Measurements from ENCODE around the gene TMEM132D. TPM values are rescaled to one million over a fixed set of nuclear protein-coding genes. Genes with fewer than 3 reads are reported as not detected.

Gene TMEM132D
- total RNA-seq, 1 experiment from 2014 or later = not detected

- Histone ChIP-seq H3K9ac (ENCODE audit: low read length) (no peak overlapping the region), H3K9me2 (replicated peaks; ENCODE audit: insufficient read depth, low read length) (no peaks in the 10 kb centered on the region), H3K27ac (ENCODE audit: low read length) (no peak overlapping the region), H3K9me3 (ENCODE audit: low read length) (0 out of 2 replicates have a peak, but pooled peaks cover 4% of the 10 kb centered on the region), H4K20me1 (ENCODE audit: insufficient read depth, low read depth, low read length) (no peaks in the 10 kb centered on the region), H3K79me2 (ENCODE audit: low read length) (no peaks in the 10 kb centered on the region), H3K4me3 (ENCODE audit: low read length) (no peak overlapping the region), H3K27me3 (ENCODE audit: low read length) (no peaks in the 10 kb centered on the region), H3K36me3 (ENCODE audit: insufficient read depth, low read length) (no peaks in the 10 kb centered on the region), H3K4me2 (ENCODE audit: low read depth, low read length, poor library complexity, severe bottlenecking) (no peak overlapping the region), H3K4me1 (ENCODE audit: low read length) (no peaks in the 10 kb centered on the region), H2AFZ (ENCODE audit: low read length) (no peak overlapping the region)
- no peak for DNase-seq
Measured at GRCh38 chr12:129696405-129696804, 207.4 kb downstream of the TMEM132D start.

DNA sequence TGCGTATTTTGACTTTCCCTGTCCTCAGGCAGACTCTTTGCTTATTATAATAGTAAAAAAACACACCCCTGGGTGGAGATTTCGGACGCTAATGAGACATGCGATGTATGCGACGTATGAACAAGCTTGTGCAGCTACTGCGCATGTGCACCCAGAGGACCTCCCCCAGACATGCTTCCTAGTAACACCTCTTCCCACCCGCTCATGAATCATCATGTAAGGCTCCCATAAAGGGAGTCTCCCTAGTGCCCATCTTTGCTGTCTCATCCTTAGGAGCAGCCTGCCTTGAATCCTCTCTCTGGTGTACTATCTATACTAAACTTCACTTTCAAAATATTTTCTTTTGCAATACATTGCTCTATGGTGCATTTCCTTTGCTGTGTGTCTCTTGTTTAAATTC lies 210.1 kb downstream of the TMEM132D start:
- Histone ChIP-seq H3K9me3 (ENCODE audit: low read length) (0 out of 2 replicates have a peak, but pooled peaks cover 9% of the 10 kb centered on the region), H3K4me2 (ENCODE audit: low read depth, low read length, poor library complexity, severe bottlenecking) (no peak overlapping the region), H3K79me2 (ENCODE audit: low read length) (no peaks in the 10 kb centered on the region), H3K36me3 (ENCODE audit: insufficient read depth, low read length) (no peaks in the 10 kb centered on the region), H3K4me3 (ENCODE audit: low read length) (no peak overlapping the region), H2AFZ (ENCODE audit: low read length) (no peak overlapping the region), H3K4me1 (ENCODE audit: low read length) (no peaks in the 10 kb centered on the region), H3K9me2 (replicated peaks; ENCODE audit: insufficient read depth, low read length) (no peaks in the 10 kb centered on the region), H3K27ac (ENCODE audit: low read length) (no peak overlapping the region), H3K9ac (ENCODE audit: low read length) (no peak overlapping the region), H4K20me1 (ENCODE audit: insufficient read depth, low read depth, low read length) (no peaks in the 10 kb centered on the region), H3K27me3 (ENCODE audit: low read length) (no peaks in the 10 kb centered on the region)
- DNase-seq = no peak

GRCh38 chr12:129687731-129688130 lies 216.1 kb downstream of the TMEM132D start:
- H3K36me3 ChIP-seq (ENCODE audit: insufficient read depth, low read length) = no peaks in the 10 kb centered on the region
- no peak overlapping the region for H3K27ac ChIP-seq (ENCODE audit: low read length)
- H3K4me3 ChIP-seq (ENCODE audit: low read length) = no peak overlapping the region
- H3K9ac ChIP-seq (ENCODE audit: low read length) = no peak overlapping the region
- no peaks in the 10 kb centered on the region for H4K20me1 ChIP-seq (ENCODE audit: insufficient read depth, low read depth, low read length)
- no peaks in the 10 kb centered on the region for H3K27me3 ChIP-seq (ENCODE audit: low read length)
- peaks cover 5% of the 10 kb centered on the region; the same call in 1 of the 2 replicates for H3K9me3 ChIP-seq (ENCODE audit: low read length)
- DNase-seq = no peak
- H3K9me2 ChIP-seq (replicated peaks; ENCODE audit: insufficient read depth, low read length) = no peaks in the 10 kb centered on the region
- no peaks in the 10 kb centered on the region for H3K4me1 ChIP-seq (ENCODE audit: low read length)
- H3K4me2 ChIP-seq (ENCODE audit: low read depth, low read length, poor library complexity, severe bottlenecking) = no peak overlapping the region
- H3K79me2 ChIP-seq (ENCODE audit: low read length) = no peaks in the 10 kb centered on the region
- no peak overlapping the region for H2AFZ ChIP-seq (ENCODE audit: low read length)

DNA sequence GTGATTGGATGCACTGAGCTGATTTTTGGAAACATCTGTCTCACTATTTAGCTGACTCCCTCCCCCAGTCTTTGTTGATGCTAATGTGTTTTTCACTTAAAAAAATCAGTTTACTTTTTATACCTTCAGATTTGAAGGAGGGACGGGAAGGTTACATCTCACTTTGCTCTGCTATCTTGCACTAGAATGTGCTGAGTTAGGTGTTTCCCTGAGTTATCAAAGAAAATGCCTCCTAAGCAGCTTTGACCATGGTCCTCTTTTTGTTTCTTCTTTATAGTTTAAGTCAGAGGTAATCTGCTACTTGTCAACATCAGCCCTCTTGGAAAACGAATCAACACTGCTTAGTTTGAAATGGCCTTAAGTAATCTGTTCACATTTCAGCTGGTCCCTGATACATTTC lies 222.0 kb downstream of the TMEM132D start:
- no peak overlapping the region for H3K9ac ChIP-seq (ENCODE audit: low read length)
- H3K79me2 ChIP-seq (ENCODE audit: low read length) = no peaks in the 10 kb centered on the region
- no peaks in the 10 kb centered on the region for H3K36me3 ChIP-seq (ENCODE audit: insufficient read depth, low read length)
- H3K27ac ChIP-seq (ENCODE audit: low read length) = no peak overlapping the region
- H3K4me2 ChIP-seq (ENCODE audit: low read depth, low read length, poor library complexity, severe bottlenecking) = no peak overlapping the region
- no peaks in the 10 kb centered on the region for H3K27me3 ChIP-seq (ENCODE audit: low read length)
- H3K9me2 ChIP-seq (replicated peaks; ENCODE audit: insufficient read depth, low read length) = no peaks in the 10 kb centered on the region
- H3K4me3 ChIP-seq (ENCODE audit: low read length) = no peak overlapping the region
- H3K4me1 ChIP-seq (ENCODE audit: low read length) = no peaks in the 10 kb centered on the region
- no peak for DNase-seq
- peaks cover 13% of the 10 kb centered on the region for H3K9me3 ChIP-seq (ENCODE audit: low read length)
- H2AFZ ChIP-seq (ENCODE audit: low read length) = no peak overlapping the region
- no peaks in the 10 kb centered on the region for H4K20me1 ChIP-seq (ENCODE audit: insufficient read depth, low read depth, low read length)

DNA sequence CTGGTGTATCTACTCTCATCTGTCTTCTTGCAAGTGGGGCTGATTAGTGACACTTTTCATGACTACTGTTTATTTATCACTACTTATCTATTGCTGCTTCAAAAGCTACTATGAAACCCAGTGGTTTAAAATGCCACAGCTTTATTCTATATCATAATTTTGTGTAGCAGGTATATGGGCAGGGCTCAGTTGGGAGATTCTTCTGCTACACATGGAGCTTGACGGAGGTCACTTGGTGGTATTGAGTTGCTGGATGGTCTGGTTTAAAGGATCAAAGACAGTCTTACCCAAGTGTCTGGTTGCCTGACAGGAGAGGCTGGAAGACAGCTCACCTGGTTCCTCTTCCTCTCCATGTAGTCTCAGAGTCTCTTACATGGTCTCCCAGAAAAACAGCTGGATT lies 222.7 kb downstream of the TMEM132D start:
- H3K27ac ChIP-seq (ENCODE audit: low read length) = no peak overlapping the region
- H3K27me3 ChIP-seq (ENCODE audit: low read length) = no peaks in the 10 kb centered on the region
- H3K4me1 ChIP-seq (ENCODE audit: low read length) = no peaks in the 10 kb centered on the region
- H3K79me2 ChIP-seq (ENCODE audit: low read length) = no peaks in the 10 kb centered on the region
- no peak overlapping the region for H3K9ac ChIP-seq (ENCODE audit: low read length)
- H4K20me1 ChIP-seq (ENCODE audit: insufficient read depth, low read depth, low read length) = no peaks in the 10 kb centered on the region
- peaks cover 13% of the 10 kb centered on the region for H3K9me3 ChIP-seq (ENCODE audit: low read length)
- H3K4me2 ChIP-seq (ENCODE audit: low read depth, low read length, poor library complexity, severe bottlenecking) = no peak overlapping the region
- no peak for DNase-seq
- H3K9me2 ChIP-seq (replicated peaks; ENCODE audit: insufficient read depth, low read length) = no peaks in the 10 kb centered on the region
- H3K4me3 ChIP-seq (ENCODE audit: low read length) = no peak overlapping the region
- H3K36me3 ChIP-seq (ENCODE audit: insufficient read depth, low read length) = no peaks in the 10 kb centered on the region
- no peak overlapping the region for H2AFZ ChIP-seq (ENCODE audit: low read length)

- no peaks in the 10 kb centered on the region for H3K9me2 ChIP-seq (replicated peaks; ENCODE audit: insufficient read depth, low read length)
- no peak overlapping the region for H2AFZ ChIP-seq (ENCODE audit: low read length)
- H3K27me3 ChIP-seq (ENCODE audit: low read length) = no peaks in the 10 kb centered on the region
- no peak for DNase-seq
- no peaks in the 10 kb centered on the region for H3K79me2 ChIP-seq (ENCODE audit: low read length)
- no peak overlapping the region for H3K27ac ChIP-seq (ENCODE audit: low read length)
- H3K4me3 ChIP-seq (ENCODE audit: low read length) = no peak overlapping the region
- H4K20me1 ChIP-seq (ENCODE audit: insufficient read depth, low read depth, low read length) = no peaks in the 10 kb centered on the region
- no peaks in the 10 kb centered on the region for H3K36me3 ChIP-seq (ENCODE audit: insufficient read depth, low read length)
- H3K4me2 ChIP-seq (ENCODE audit: low read depth, low read length, poor library complexity, severe bottlenecking) = no peak overlapping the region
- no peak overlapping the region for H3K9ac ChIP-seq (ENCODE audit: low read length)
- H3K9me3 ChIP-seq (ENCODE audit: low read length) = peaks cover 9% of the 10 kb centered on the region
- no peaks in the 10 kb centered on the region for H3K4me1 ChIP-seq (ENCODE audit: low read length)
Measured at GRCh38 chr12:129676411-129676810, 227.4 kb downstream of the TMEM132D start.

DNA sequence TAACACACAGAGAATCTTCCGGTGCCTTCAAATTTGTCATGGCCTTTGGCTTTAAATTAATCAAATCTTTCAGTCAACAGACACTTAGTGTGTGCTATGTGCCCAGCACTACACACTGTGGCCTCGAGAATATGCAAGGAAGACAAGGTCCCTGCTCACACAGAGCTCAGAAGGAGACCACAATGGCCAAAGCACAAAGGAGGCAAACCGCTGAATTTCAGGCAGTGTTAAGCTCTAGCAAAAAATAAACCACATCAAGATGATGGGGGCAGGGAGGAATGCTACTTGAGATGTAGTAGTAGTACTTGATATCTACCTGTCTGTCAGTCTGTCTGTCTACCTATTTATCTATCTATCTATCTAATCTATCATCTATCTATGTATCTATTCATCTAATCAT lies 227.9 kb downstream of the TMEM132D start:
- Histone ChIP-seq H4K20me1 (ENCODE audit: insufficient read depth, low read depth, low read length) (no peaks in the 10 kb centered on the region), H3K9me2 (replicated peaks; ENCODE audit: insufficient read depth, low read length) (no peaks in the 10 kb centered on the region), H3K4me2 (ENCODE audit: low read depth, low read length, poor library complexity, severe bottlenecking) (no peak overlapping the region), H3K9me3 (ENCODE audit: low read length) (peaks cover 9% of the 10 kb centered on the region), H3K27me3 (ENCODE audit: low read length) (no peaks in the 10 kb centered on the region), H3K9ac (ENCODE audit: low read length) (no peak overlapping the region), H3K79me2 (ENCODE audit: low read length) (no peaks in the 10 kb centered on the region), H3K27ac (ENCODE audit: low read length) (no peak overlapping the region), H2AFZ (ENCODE audit: low read length) (no peak overlapping the region), H3K36me3 (ENCODE audit: insufficient read depth, low read length) (no peaks in the 10 kb centered on the region), H3K4me1 (ENCODE audit: low read length) (no peaks in the 10 kb centered on the region), H3K4me3 (ENCODE audit: low read length) (no peak overlapping the region)
- DNase-seq = no peak

DNA sequence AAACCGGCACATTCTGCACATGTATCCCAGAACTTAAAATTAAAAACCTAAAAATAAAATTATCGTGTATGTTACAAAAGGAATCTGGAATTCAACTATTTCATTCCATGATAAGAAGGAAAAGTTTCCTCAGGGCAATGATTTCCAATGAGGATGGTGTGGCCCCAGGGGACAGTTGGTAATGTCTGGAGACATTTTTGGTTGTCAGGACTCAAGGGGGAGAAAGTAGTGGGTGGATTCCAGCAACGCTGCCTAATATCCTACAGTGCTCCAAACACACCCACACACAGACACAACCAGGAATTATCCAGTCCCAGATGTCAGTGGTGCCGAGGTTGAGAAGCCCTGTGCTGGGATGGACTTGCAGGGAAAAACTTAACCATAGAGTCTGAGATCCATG lies 228.3 kb downstream of the TMEM132D start:
- no peaks in the 10 kb centered on the region for H3K4me1 ChIP-seq (ENCODE audit: low read length)
- H3K27me3 ChIP-seq (ENCODE audit: low read length) = no peaks in the 10 kb centered on the region
- peaks cover 9% of the 10 kb centered on the region for H3K9me3 ChIP-seq (ENCODE audit: low read length)
- no peak for DNase-seq
- H3K4me2 ChIP-seq (ENCODE audit: low read depth, low read length, poor library complexity, severe bottlenecking) = no peak overlapping the region
- no peak overlapping the region for H3K9ac ChIP-seq (ENCODE audit: low read length)
- no peak overlapping the region for H2AFZ ChIP-seq (ENCODE audit: low read length)
- H4K20me1 ChIP-seq (ENCODE audit: insufficient read depth, low read depth, low read length) = no peaks in the 10 kb centered on the region
- H3K27ac ChIP-seq (ENCODE audit: low read length) = no peak overlapping the region
- H3K9me2 ChIP-seq (replicated peaks; ENCODE audit: insufficient read depth, low read length) = no peaks in the 10 kb centered on the region
- no peaks in the 10 kb centered on the region for H3K79me2 ChIP-seq (ENCODE audit: low read length)
- no peak overlapping the region for H3K4me3 ChIP-seq (ENCODE audit: low read length)
- H3K36me3 ChIP-seq (ENCODE audit: insufficient read depth, low read length) = no peaks in the 10 kb centered on the region

DNA sequence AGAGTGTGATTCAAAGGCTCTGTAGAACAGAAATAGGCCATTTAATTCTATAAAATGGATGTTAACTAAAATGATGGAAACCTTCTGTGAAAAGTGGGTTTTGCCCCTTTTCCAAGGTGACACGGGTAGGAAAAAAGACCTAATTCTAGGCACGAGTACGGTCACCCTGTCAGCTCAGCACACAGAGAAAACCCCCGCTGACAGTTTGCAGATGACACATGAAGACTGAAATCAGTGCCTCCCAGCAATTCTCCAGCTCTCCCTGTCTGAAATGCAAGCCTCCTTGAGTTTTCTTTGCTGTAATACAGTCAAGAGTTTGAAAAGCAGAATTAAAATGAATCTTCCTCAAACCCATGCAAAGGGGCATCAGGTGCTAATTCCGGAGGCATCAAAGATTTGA lies 230.0 kb downstream of the TMEM132D start:
- H3K36me3 ChIP-seq (ENCODE audit: insufficient read depth, low read length) = no peaks in the 10 kb centered on the region
- H3K27ac ChIP-seq (ENCODE audit: low read length) = no peak overlapping the region
- no peak overlapping the region for H3K9ac ChIP-seq (ENCODE audit: low read length)
- peaks cover 4% of the 10 kb centered on the region; the same call in 1 of the 2 replicates for H3K9me3 ChIP-seq (ENCODE audit: low read length)
- no peak overlapping the region for H3K4me3 ChIP-seq (ENCODE audit: low read length)
- no peak overlapping the region for H2AFZ ChIP-seq (ENCODE audit: low read length)
- H3K79me2 ChIP-seq (ENCODE audit: low read length) = no peaks in the 10 kb centered on the region
- H3K4me1 ChIP-seq (ENCODE audit: low read length) = no peaks in the 10 kb centered on the region
- H3K27me3 ChIP-seq (ENCODE audit: low read length) = no peaks in the 10 kb centered on the region
- no peak for DNase-seq
- H4K20me1 ChIP-seq (ENCODE audit: insufficient read depth, low read depth, low read length) = no peaks in the 10 kb centered on the region
- no peaks in the 10 kb centered on the region for H3K9me2 ChIP-seq (replicated peaks; ENCODE audit: insufficient read depth, low read length)
- H3K4me2 ChIP-seq (ENCODE audit: low read depth, low read length, poor library complexity, severe bottlenecking) = no peak overlapping the region

Measured in Karpas-422 (cell line).